Brain microvascular endothelial cell (primary cell): ENCODE measurements around the gene TOR3A.

Experiments used
- DNase-seq: peaks from one replicate; pipeline ENCODE4 v3.0.0-alpha.2; 2020
- H3K27ac ChIP-seq: fragments of 250-450 bp; sonication (Bioruptor Pico); 2 replicates; pipeline ENCODE4 v1.5.1; 2020; ENCODE audit warnings: mild to moderate bottlenecking, moderate library complexity
- H3K27me3 ChIP-seq: fragments of 250-450 bp; sonication (Bioruptor Pico); replicated peaks from 2 replicates; pipeline ENCODE4 v1.5.1; 2020; ENCODE audit warnings: mild to moderate bottlenecking
- H3K36me3 ChIP-seq: fragments of 250-450 bp; sonication (Bioruptor Pico); replicated peaks from 2 replicates; pipeline ENCODE4 v1.5.1; 2020; ENCODE audit warnings: mild to moderate bottlenecking
- H3K4me3 ChIP-seq: 2 replicates; pipeline ENCODE4 v1.5.1; 2011; ENCODE audit warnings: low read depth, mild to moderate bottlenecking, control low read depth, low read length, moderate library complexity
- CTCF ChIP-seq: IDR thresholded peaks from 2 replicates; pipeline ENCODE4 v1.5.1; 2011; ENCODE audit warnings: low read depth, mild to moderate bottlenecking, moderate library complexity, low read length, control low read depth, inconsistent platforms; ENCODE audit errors: missing control alignments
- in situ Hi-C: cut with HindIII; loops from 2 replicates; pipeline ENCODE4 v1.10.0; 2017; ENCODE audit warnings: low sequenced_read_pairs, low pct_ligation_motif_present

TOR3A gene

GRCh38 chr1:179099891-179100290 is 18.0 kb downstream of the TOR3A start:
- no peak for DNase-seq
- H3K27ac ChIP-seq: no peak overlapping the region
- no peak overlapping the region for H3K4me3 ChIP-seq
- in situ Hi-C loops: no loop called here
- H3K27me3 ChIP-seq: no peaks in the 10 kb centered on the region
- peaks cover 68% of the 10 kb centered on the region for H3K36me3 ChIP-seq
- no peak for TF ChIP-seq CTCF

- TF ChIP-seq CTCF: no peak
- no peak for DNase-seq
- no peak overlapping the region for H3K4me3 ChIP-seq
- in situ Hi-C loops: no loop called here
- H3K36me3 ChIP-seq: peaks cover 62% of the 10 kb centered on the region
- no peak overlapping the region for H3K27ac ChIP-seq
- no peaks in the 10 kb centered on the region for H3K27me3 ChIP-seq
Measured at GRCh38 chr1:179101566-179101965, 19.7 kb downstream of the TOR3A start.

GRCh38 chr1:179103999-179104398 is 22.1 kb downstream of the TOR3A start:
- H3K27ac ChIP-seq: no peak overlapping the region
- H3K36me3 ChIP-seq: peaks cover 64% of the 10 kb centered on the region
- no peaks in the 10 kb centered on the region for H3K27me3 ChIP-seq
- in situ Hi-C loops: no loop called here
- no peak for DNase-seq
- TF ChIP-seq CTCF: no peak
- no peak overlapping the region for H3K4me3 ChIP-seq

- in situ Hi-C loops: no loop called here
Measured at GRCh38 chr1:179104611-179105250, 22.9 kb downstream of the TOR3A start.

GRCh38 chr1:179105393-179105792 is 23.5 kb downstream of the TOR3A start:
- TF ChIP-seq CTCF: peak; percentile 71
- H3K4me3 ChIP-seq: no peak overlapping the region
- no peak for DNase-seq
- H3K27me3 ChIP-seq: no peaks in the 10 kb centered on the region
- in situ Hi-C loops: no loop called here
- H3K36me3 ChIP-seq: peaks cover 68% of the 10 kb centered on the region
- H3K27ac ChIP-seq: no peak overlapping the region

More at GRCh38 chr1:179104611-179105250, 22.9 kb downstream of the TOR3A start:
- no peak for TF ChIP-seq CTCF
- Histone ChIP-seq H3K4me3 (no peak overlapping the region), H3K27me3 (no peaks in the 10 kb centered on the region), H3K27ac (no peak overlapping the region), H3K36me3 (peaks cover 68% of the 10 kb centered on the region)
- DNase-seq: no peak
